ENCODE measurements around the gene FMNL2. TPM values are rescaled to one million over a fixed set of nuclear protein-coding genes. Genes with fewer than 3 reads are reported as not detected.

FMNL2 gene
- total and polyA plus RNA-seq, 4 donors, result 18.8 to 81.4 (median 38.4) TPM

GRCh38 chr2:152492911-152493310 lies 157.9 kb downstream of the FMNL2 start:
- no peak for ATAC-seq (ENCODE audit: insufficient read depth, low FRiP score)

GRCh38 chr2:152493417-152493816 lies 158.4 kb downstream of the FMNL2 start:
- no peak for ATAC-seq (ENCODE audit: insufficient read depth, low FRiP score)
- H3K4me1 ChIP-seq (ENCODE audit: control insufficient read depth in 5 of 5, insufficient read depth in 5 of 5, low read length in 5 of 5), result peaks cover 7 to 45% (median 18%) of the 10 kb centered on the region in 5 donors
- H3K9me3 ChIP-seq (ENCODE audit: control insufficient read depth in 4 of 4, insufficient read depth in 3 of 4, low read length in 3 of 4), result no peaks in the 10 kb centered on the region
- H3K27me3 ChIP-seq (ENCODE audit: control insufficient read depth in 3 of 3, insufficient read depth in 3 of 3, low read length in 2 of 3), result no peaks in the 10 kb centered on the region
- no peak overlapping the region for H3K9ac ChIP-seq (ENCODE audit: insufficient read depth in 1 of 2, low read length in 2 of 2)
- TF ChIP-seq CTCF (IDR thresholded peaks at IDR 0.05; ENCODE audit: control extremely low read depth, extremely low read depth), result no peak
- no peaks in the 10 kb centered on the region for H3K36me3 ChIP-seq (ENCODE audit: control insufficient read depth in 4 of 4, insufficient read depth in 4 of 4, low read length in 4 of 4)
- DNase-seq, result no peak
- no peak overlapping the region for H3K4me3 ChIP-seq
- WGBS, 2 donors, result 62 to 73% methylated on average over 2 of the region's 2 CpGs
- no peak overlapping the region for H3K27ac ChIP-seq (ENCODE audit: low read depth in 1 of 2, low read length in 1 of 2)

More at GRCh38 chr2:152492911-152493310, 157.9 kb downstream of the FMNL2 start:
- Histone ChIP-seq H3K36me3 (ENCODE audit: control insufficient read depth in 4 of 4, insufficient read depth in 4 of 4, low read length in 4 of 4) (no peaks in the 10 kb centered on the region), H3K27me3 (ENCODE audit: control insufficient read depth in 3 of 3, insufficient read depth in 3 of 3, low read length in 2 of 3) (no peaks in the 10 kb centered on the region), H3K4me1 (ENCODE audit: control insufficient read depth in 5 of 5, insufficient read depth in 5 of 5, low read length in 5 of 5) (peaks cover 9 to 45% (median 18%) of the 10 kb centered on the region in 5 donors), H3K4me3 (no peak overlapping the region), H3K9ac (ENCODE audit: insufficient read depth in 1 of 2, low read length in 2 of 2) (no peak overlapping the region), H3K9me3 (ENCODE audit: control insufficient read depth in 4 of 4, insufficient read depth in 3 of 4, low read length in 3 of 4) (no peaks in the 10 kb centered on the region), H3K27ac (ENCODE audit: low read depth in 1 of 2, low read length in 1 of 2) (no peak overlapping the region)
- no peak for TF ChIP-seq CTCF (IDR thresholded peaks at IDR 0.05; ENCODE audit: control extremely low read depth, extremely low read depth)
- 65 to 88% methylated on average over 2 of the region's 2 CpGs for WGBS, 2 donors
- DNase-seq, result no peak

GRCh38 chr2:152493945-152494528 lies 159.1 kb downstream of the FMNL2 start:
- no peak for DNase-seq
- no peak overlapping the region for H3K9ac ChIP-seq (ENCODE audit: insufficient read depth in 1 of 2, low read length in 2 of 2)
- no peak overlapping the region for H3K4me3 ChIP-seq
- TF ChIP-seq CTCF (IDR thresholded peaks at IDR 0.05; ENCODE audit: control extremely low read depth, extremely low read depth), result no peak
- 39 to 64% methylated on average over 2 of the region's 2 CpGs for WGBS, 2 donors
- H3K9me3 ChIP-seq (ENCODE audit: control insufficient read depth in 4 of 4, insufficient read depth in 3 of 4, low read length in 3 of 4), result no peaks in the 10 kb centered on the region
- no peak for ATAC-seq (ENCODE audit: insufficient read depth, low FRiP score)
- no peaks in the 10 kb centered on the region for H3K27me3 ChIP-seq (ENCODE audit: control insufficient read depth in 3 of 3, insufficient read depth in 3 of 3, low read length in 2 of 3)
- H3K27ac ChIP-seq (ENCODE audit: low read depth in 1 of 2, low read length in 1 of 2), result no peak overlapping the region
- H3K4me1 ChIP-seq (ENCODE audit: control insufficient read depth in 5 of 5, insufficient read depth in 5 of 5, low read length in 5 of 5), result peaks cover 5 to 48% (median 14%) of the 10 kb centered on the region in 5 donors
- no peaks in the 10 kb centered on the region for H3K36me3 ChIP-seq (ENCODE audit: control insufficient read depth in 4 of 4, insufficient read depth in 4 of 4, low read length in 4 of 4)

- Histone ChIP-seq H3K36me3 (ENCODE audit: control insufficient read depth in 4 of 4, insufficient read depth in 4 of 4, low read length in 4 of 4) (no peaks in the 10 kb centered on the region), H3K9ac (ENCODE audit: insufficient read depth in 1 of 2, low read length in 2 of 2) (no peak overlapping the region), H3K27ac (ENCODE audit: low read depth in 1 of 2, low read length in 1 of 2) (no peak overlapping the region), H3K4me3 (no peak overlapping the region), H3K27me3 (ENCODE audit: control insufficient read depth in 3 of 3, insufficient read depth in 3 of 3, low read length in 2 of 3) (no peaks in the 10 kb centered on the region), H3K4me1 (ENCODE audit: control insufficient read depth in 5 of 5, insufficient read depth in 5 of 5, low read length in 5 of 5) (peaks cover 0 to 35% (median 16%) of the 10 kb centered on the region in 5 donors), H3K9me3 (ENCODE audit: control insufficient read depth in 4 of 4, insufficient read depth in 3 of 4, low read length in 3 of 4) (no peaks in the 10 kb centered on the region)
- WGBS, 2 donors, result 93 to 95% methylated on average over 3 of the region's 3 CpGs
- DNase-seq (no peak), ATAC-seq (ENCODE audit: insufficient read depth, low FRiP score) (no peak)
- TF ChIP-seq CTCF (IDR thresholded peaks at IDR 0.05; ENCODE audit: control extremely low read depth, extremely low read depth), result no peak
Measured at GRCh38 chr2:152496371-152496770, 161.4 kb downstream of the FMNL2 start.
